Measurements from ENCODE around the gene INSYN2B. TPM values are rescaled to one million over a fixed set of nuclear protein-coding genes. Genes with fewer than 3 reads are reported as not detected.

The INSYN2B gene
- total and polyA plus RNA-seq, 10 donors = 0.09 to 5.5 (median 1.1) TPM

GRCh38 chr5:169920474-169920873 lies 59.8 kb downstream of the INSYN2B start:
- 75 to 90% (median 85%) methylated on average over 3 of the region's 3 CpGs for WGBS, 5 donors
- Histone ChIP-seq H3K27ac (no peak overlapping the region), H3K9me3 (no peaks in the 10 kb centered on the region), H3K4me1 (peaks cover 0 to 6% (median 0%) of the 10 kb centered on the region in 6 donors), H3K36me3 (peaks cover 0 to 30% (median 2%) of the 10 kb centered on the region in 6 donors), H3K27me3 (replicated peaks in 1 of 7) (no peaks in the 10 kb centered on the region), H3K4me3 (no peak overlapping the region)
- DNase-seq = no peak
- intact Hi-C loops (cut with DNase I; ENCODE audit: low total_unique reads) = no loop called here
- no peak for TF ChIP-seq POLR2AphosphoS5 (IDR thresholded peaks at IDR 0.05)
- no peak for TF ChIP-seq CTCF (IDR thresholded peaks at IDR 0.05 in 8 of 11, conservative IDR thresholded peaks at IDR 0.05 in 3 of 11)

- no peak overlapping the region for H3K4me3 ChIP-seq
- no peaks in the 10 kb centered on the region for H3K9me3 ChIP-seq
- 79 to 96% (median 89%) methylated on average over 2 of the region's 2 CpGs for WGBS, 5 donors
- intact Hi-C loops (cut with DNase I; ENCODE audit: low total_unique reads) = no loop called here
- H3K27ac ChIP-seq = no peak overlapping the region
- peaks cover 0 to 19% (median 2%) of the 10 kb centered on the region in 6 donors for H3K36me3 ChIP-seq
- H3K4me1 ChIP-seq = peaks cover 0 to 4% (median 0%) of the 10 kb centered on the region in 6 donors
- no peaks in the 10 kb centered on the region for H3K27me3 ChIP-seq (replicated peaks in 1 of 7)
- no peak for DNase-seq
- TF ChIP-seq POLR2AphosphoS5 (IDR thresholded peaks at IDR 0.05) = no peak
- TF ChIP-seq POLR2A (IDR thresholded peaks at IDR 0.05) = no peak
- no peak for TF ChIP-seq CTCF (IDR thresholded peaks at IDR 0.05 in 8 of 11, conservative IDR thresholded peaks at IDR 0.05 in 3 of 11)
Observed at GRCh38 chr5:169918228-169918627, 62.1 kb downstream of the INSYN2B start.

- intact Hi-C loops (cut with DNase I; ENCODE audit: low total_unique reads) = no loop called here
- Histone ChIP-seq H3K27ac (no peak overlapping the region), H3K36me3 (peaks cover 0 to 19% (median 2%) of the 10 kb centered on the region in 6 donors), H3K27me3 (replicated peaks in 1 of 7) (no peaks in the 10 kb centered on the region), H3K9me3 (no peaks in the 10 kb centered on the region), H3K4me3 (no peak overlapping the region), H3K4me1 (peaks cover 0 to 4% (median 0%) of the 10 kb centered on the region in 6 donors)
- TF ChIP-seq POLR2A (IDR thresholded peaks at IDR 0.05) (no peak), POLR2AphosphoS5 (IDR thresholded peaks at IDR 0.05) (no peak), CTCF (IDR thresholded peaks at IDR 0.05 in 8 of 11, conservative IDR thresholded peaks at IDR 0.05 in 3 of 11) (no peak)
- no peak for DNase-seq
- WGBS, 5 donors = 86 to 92% (median 89%) methylated on average over 2 of the region's 2 CpGs
Observed at GRCh38 chr5:169917500-169917899, 62.8 kb downstream of the INSYN2B start.

GRCh38 chr5:169914766-169915165 lies 65.5 kb downstream of the INSYN2B start:
- Histone ChIP-seq H3K27me3 (replicated peaks in 1 of 7) (no peaks in the 10 kb centered on the region), H3K9me3 (no peaks in the 10 kb centered on the region), H3K27ac (no peak overlapping the region), H3K4me3 (no peak overlapping the region), H3K4me1 (peaks cover 0 to 4% (median 0%) of the 10 kb centered on the region in 6 donors), H3K36me3 (peaks cover 0 to 17% (median 0%) of the 10 kb centered on the region in 6 donors)
- TF ChIP-seq CTCF (IDR thresholded peaks at IDR 0.05 in 8 of 11, conservative IDR thresholded peaks at IDR 0.05 in 3 of 11) (no peak), POLR2AphosphoS5 (IDR thresholded peaks at IDR 0.05) (no peak), POLR2A (IDR thresholded peaks at IDR 0.05) (no peak)
- intact Hi-C loops (cut with DNase I; ENCODE audit: low total_unique reads) = no loop called here
- 75 to 93% (median 81%) methylated on average over 2 of the region's 2 CpGs for WGBS, 5 donors
- DNase-seq = no peak

Data from spleen (tissue), 11 donors.